ENCODE results near the gene JADE1.

The JADE1 gene

DNA sequence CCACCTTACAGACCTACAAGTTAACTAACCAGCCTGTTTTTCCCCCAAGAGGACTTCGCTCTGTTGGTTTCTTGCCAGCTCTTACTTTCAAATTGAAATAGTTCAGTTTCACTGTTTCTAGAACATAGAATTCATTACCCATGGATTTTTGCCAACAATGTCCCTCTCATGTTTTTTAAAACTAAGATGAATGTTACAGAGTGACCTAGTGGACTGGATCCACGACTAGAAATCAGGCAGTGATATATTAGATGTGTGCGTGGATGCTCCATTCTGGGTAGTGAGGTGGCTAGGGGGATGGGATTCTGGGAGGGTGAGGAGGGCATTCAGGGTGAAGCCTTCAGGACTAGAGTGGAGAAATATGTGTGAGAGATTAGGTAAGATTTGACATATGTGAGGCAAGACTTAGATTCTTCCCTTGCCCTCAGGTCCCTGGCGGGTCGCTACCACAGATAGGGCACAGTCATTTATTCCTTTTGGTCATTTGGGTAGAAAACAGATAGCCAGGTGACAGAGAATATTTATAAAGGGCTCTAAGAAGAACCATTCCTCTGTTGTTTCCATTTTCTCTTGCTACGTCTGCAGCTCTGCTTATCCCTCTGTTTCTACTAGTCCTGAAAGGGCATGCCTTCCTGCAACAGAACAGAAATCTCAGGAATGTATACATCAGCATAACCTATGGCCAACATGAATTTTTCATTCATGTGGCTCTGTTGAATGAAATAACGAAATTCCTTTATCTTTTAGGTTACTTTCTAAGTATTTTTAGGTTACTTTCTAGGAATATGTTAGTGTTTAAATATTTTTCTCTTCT, 15.4 kb upstream of the JADE1 start (continued):
- TF ChIP-seq ISL1 (CRISPR knock-in tag; IDR thresholded peaks at IDR 0.05), result no peak
- TF ChIP-seq ESRRG (CRISPR knock-in tag; IDR thresholded peaks at IDR 0.05), result no peak

- TF ChIP-seq, protein P1, sequence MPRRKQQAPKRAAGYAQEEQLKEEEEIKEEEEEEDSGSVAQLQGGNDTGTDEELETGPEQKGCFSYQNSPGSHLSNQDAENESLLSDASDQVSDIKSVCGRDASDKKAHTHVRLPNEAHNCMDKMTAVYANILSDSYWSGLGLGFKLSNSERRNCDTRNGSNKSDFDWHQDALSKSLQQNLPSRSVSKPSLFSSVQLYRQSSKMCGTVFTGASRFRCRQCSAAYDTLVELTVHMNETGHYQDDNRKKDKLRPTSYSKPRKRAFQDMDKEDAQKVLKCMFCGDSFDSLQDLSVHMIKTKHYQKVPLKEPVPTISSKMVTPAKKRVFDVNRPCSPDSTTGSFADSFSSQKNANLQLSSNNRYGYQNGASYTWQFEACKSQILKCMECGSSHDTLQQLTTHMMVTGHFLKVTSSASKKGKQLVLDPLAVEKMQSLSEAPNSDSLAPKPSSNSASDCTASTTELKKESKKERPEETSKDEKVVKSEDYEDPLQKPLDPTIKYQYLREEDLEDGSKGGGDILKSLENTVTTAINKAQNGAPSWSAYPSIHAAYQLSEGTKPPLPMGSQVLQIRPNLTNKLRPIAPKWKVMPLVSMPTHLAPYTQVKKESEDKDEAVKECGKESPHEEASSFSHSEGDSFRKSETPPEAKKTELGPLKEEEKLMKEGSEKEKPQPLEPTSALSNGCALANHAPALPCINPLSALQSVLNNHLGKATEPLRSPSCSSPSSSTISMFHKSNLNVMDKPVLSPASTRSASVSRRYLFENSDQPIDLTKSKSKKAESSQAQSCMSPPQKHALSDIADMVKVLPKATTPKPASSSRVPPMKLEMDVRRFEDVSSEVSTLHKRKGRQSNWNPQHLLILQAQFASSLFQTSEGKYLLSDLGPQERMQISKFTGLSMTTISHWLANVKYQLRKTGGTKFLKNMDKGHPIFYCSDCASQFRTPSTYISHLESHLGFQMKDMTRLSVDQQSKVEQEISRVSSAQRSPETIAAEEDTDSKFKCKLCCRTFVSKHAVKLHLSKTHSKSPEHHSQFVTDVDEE (CRISPR knock-in tag; IDR thresholded peaks at IDR 0.05), result no peak
- TF ChIP-seq GLIS3 (CRISPR knock-in tag; IDR thresholded peaks at IDR 0.05) (no peak), BACH2 (CRISPR knock-in tag; IDR thresholded peaks at IDR 0.05; ENCODE audit: borderline replicate concordance) (no peak), RARB (CRISPR knock-in tag; IDR thresholded peaks at IDR 0.05) (no peak), ZNF8 (CRISPR knock-in tag; IDR thresholded peaks at IDR 0.05) (no peak), CSDC2 (CRISPR knock-in tag; IDR thresholded peaks at IDR 0.05) (no peak), ZNF70 (CRISPR knock-in tag; IDR thresholded peaks at IDR 0.05) (no peak), SNAI2 (CRISPR knock-in tag; IDR thresholded peaks at IDR 0.05) (no peak), OSR1 (CRISPR knock-in tag; IDR thresholded peaks at IDR 0.05) (no peak), PPARA (CRISPR knock-in tag; IDR thresholded peaks at IDR 0.05; ENCODE audit: borderline replicate concordance) (no peak)
- ATAC-seq, result no peak
These were observed 12.6 kb upstream of the JADE1 start for GRCh38 chr4:128796934-128797333.

DNA sequence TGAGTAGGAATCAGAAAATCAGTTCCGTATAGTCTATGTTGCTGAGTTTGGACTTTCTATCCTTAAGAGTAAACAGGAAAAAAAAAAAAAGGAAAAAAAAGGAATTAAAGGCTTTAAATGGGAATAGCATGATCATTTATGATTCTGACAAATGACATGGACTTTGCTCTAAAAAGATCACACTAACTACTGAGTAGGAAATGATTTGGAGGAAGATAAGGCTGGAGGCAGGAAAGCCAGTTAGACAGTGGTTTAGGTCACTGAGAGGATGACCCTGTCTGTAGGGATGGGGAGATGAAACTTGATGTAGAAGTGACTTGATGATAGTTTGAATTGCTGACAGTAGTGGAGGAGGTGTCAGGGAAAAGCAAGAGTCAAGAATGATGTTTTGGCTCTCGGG, 9.2 kb upstream of the JADE1 start:
- no peak for ATAC-seq
- TF ChIP-seq TCF4 (CRISPR knock-in tag; IDR thresholded peaks at IDR 0.05; ENCODE audit: borderline replicate concordance), result no peak
- TF ChIP-seq, protein P1 (CRISPR knock-in tag; IDR thresholded peaks at IDR 0.05), result no peak
- TF ChIP-seq ZFP3 (CRISPR knock-in tag; IDR thresholded peaks at IDR 0.05), result no peak
- TF ChIP-seq GLIS3 (CRISPR knock-in tag; IDR thresholded peaks at IDR 0.05), result no peak
- TF ChIP-seq ZNF8 (CRISPR knock-in tag; IDR thresholded peaks at IDR 0.05), result no peak
- no peak for TF ChIP-seq ZNF70 (CRISPR knock-in tag; IDR thresholded peaks at IDR 0.05)
- no peak for TF ChIP-seq CSDC2 (CRISPR knock-in tag; IDR thresholded peaks at IDR 0.05)
- TF ChIP-seq, protein P2, sequence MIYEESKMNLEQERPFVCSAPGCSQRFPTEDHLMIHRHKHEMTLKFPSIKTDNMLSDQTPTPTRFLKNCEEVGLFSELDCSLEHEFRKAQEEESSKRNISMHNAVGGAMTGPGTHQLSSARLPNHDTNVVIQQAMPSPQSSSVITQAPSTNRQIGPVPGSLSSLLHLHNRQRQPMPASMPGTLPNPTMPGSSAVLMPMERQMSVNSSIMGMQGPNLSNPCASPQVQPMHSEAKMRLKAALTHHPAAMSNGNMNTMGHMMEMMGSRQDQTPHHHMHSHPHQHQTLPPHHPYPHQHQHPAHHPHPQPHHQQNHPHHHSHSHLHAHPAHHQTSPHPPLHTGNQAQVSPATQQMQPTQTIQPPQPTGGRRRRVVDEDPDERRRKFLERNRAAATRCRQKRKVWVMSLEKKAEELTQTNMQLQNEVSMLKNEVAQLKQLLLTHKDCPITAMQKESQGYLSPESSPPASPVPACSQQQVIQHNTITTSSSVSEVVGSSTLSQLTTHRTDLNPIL (CRISPR knock-in tag; IDR thresholded peaks at IDR 0.05; ENCODE audit: low read depth), result no peak
- TF ChIP-seq ZNF565 (CRISPR knock-in tag; conservative IDR thresholded peaks at IDR 0.05; ENCODE audit: low read depth), result no peak
- TF ChIP-seq, protein P3, sequence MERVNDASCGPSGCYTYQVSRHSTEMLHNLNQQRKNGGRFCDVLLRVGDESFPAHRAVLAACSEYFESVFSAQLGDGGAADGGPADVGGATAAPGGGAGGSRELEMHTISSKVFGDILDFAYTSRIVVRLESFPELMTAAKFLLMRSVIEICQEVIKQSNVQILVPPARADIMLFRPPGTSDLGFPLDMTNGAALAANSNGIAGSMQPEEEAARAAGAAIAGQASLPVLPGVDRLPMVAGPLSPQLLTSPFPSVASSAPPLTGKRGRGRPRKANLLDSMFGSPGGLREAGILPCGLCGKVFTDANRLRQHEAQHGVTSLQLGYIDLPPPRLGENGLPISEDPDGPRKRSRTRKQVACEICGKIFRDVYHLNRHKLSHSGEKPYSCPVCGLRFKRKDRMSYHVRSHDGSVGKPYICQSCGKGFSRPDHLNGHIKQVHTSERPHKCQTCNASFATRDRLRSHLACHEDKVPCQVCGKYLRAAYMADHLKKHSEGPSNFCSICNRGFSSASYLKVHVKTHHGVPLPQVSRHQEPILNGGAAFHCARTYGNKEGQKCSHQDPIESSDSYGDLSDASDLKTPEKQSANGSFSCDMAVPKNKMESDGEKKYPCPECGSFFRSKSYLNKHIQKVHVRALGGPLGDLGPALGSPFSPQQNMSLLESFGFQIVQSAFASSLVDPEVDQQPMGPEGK (CRISPR knock-in tag; IDR thresholded peaks at IDR 0.05; ENCODE audit: borderline replicate concordance), result no peak
- TF ChIP-seq PPARA (CRISPR knock-in tag; IDR thresholded peaks at IDR 0.05; ENCODE audit: borderline replicate concordance), result no peak
- no peak for TF ChIP-seq POU6F1 (CRISPR knock-in tag; IDR thresholded peaks at IDR 0.05; ENCODE audit: borderline replicate concordance, low read depth)
- no peak for TF ChIP-seq ESRRG (CRISPR knock-in tag; IDR thresholded peaks at IDR 0.05)
- TF ChIP-seq SNAI2 (CRISPR knock-in tag; IDR thresholded peaks at IDR 0.05), result no peak
- TF ChIP-seq TOX (CRISPR knock-in tag; IDR thresholded peaks at IDR 0.05; ENCODE audit: borderline replicate concordance), result no peak
- TF ChIP-seq ARNTL (CRISPR knock-in tag; IDR thresholded peaks at IDR 0.05; ENCODE audit: borderline replicate concordance, low read depth), result no peak
- no peak for TF ChIP-seq ISL1 (CRISPR knock-in tag; IDR thresholded peaks at IDR 0.05)
- no peak for TF ChIP-seq OSR1 (CRISPR knock-in tag; IDR thresholded peaks at IDR 0.05)
